ENCODE data around the gene KRTAP10-2.

The KRTAP10-2 gene

GRCh38 chr21:44535963-44536362 is 15.3 kb downstream of the KRTAP10-2 start:
- Histone ChIP-seq H3K4me3 (ENCODE audit: low read depth, low read length) (no peak overlapping the region), H3K36me3 (ENCODE audit: control insufficient read depth in 2 of 2, insufficient read depth in 1 of 2, low read length in 2 of 2) (no peaks in the 10 kb centered on the region), H3K4me1 (ENCODE audit: control insufficient read depth, insufficient read depth, low read length) (no peaks in the 10 kb centered on the region), H3K27ac (ENCODE audit: extremely low read depth, low read depth, low read length) (no peak overlapping the region), H3K9me3 (ENCODE audit: control insufficient read depth, insufficient read depth, low read depth, low read length) (no peaks in the 10 kb centered on the region)
- ChIA-PET CTCF (interaction anchor here (0.5 to 1.1 kb wide), 5 partner anchors 17 to 258 kb away, joined by 3 to 6 read pairs (median 3); no protein-coding TSS in a partner anchor), POLR2A (no interaction called here)
- TF ChIP-seq ZNF677 (tag by site-specific recombination; IDR thresholded peaks at IDR 0.05), result no peak
- no peak for TF ChIP-seq ZNF654 (tag by site-specific recombination; IDR thresholded peaks at IDR 0.05; ENCODE audit: low read depth)
- TF ChIP-seq ZNF518A (tag by site-specific recombination; conservative IDR thresholded peaks at IDR 0.05; ENCODE audit: low read depth), result no peak
- TF ChIP-seq ZNF324 (tag by site-specific recombination; IDR thresholded peaks at IDR 0.05), result no peak
- TF ChIP-seq KLF8 (tag by site-specific recombination; IDR thresholded peaks at IDR 0.05), result no peak
- no peak for TF ChIP-seq ZNF174 (tag by site-specific recombination; IDR thresholded peaks at IDR 0.05)
- TF ChIP-seq ZNF350 (tag by site-specific recombination; IDR thresholded peaks at IDR 0.05), result no peak
- TF ChIP-seq ZNF155 (tag by site-specific recombination; IDR thresholded peaks at IDR 0.05), result no peak
- TF ChIP-seq ZFP69B (tag by site-specific recombination; IDR thresholded peaks at IDR 0.05), result no peak
- TF ChIP-seq SP3 (tag by site-specific recombination; IDR thresholded peaks at IDR 0.05), result no peak
- no peak for TF ChIP-seq ZNF501 (tag by site-specific recombination; IDR thresholded peaks at IDR 0.05)
- TF ChIP-seq ZNF335 (tag by site-specific recombination; conservative IDR thresholded peaks at IDR 0.05), result no peak

- Histone ChIP-seq H3K9me3 (ENCODE audit: control insufficient read depth, insufficient read depth, low read depth, low read length) (no peaks in the 10 kb centered on the region), H3K4me1 (ENCODE audit: control insufficient read depth, insufficient read depth, low read length) (no peaks in the 10 kb centered on the region), H3K4me3 (ENCODE audit: low read depth, low read length) (no peak overlapping the region), H3K27ac (ENCODE audit: extremely low read depth, low read depth, low read length) (no peak overlapping the region), H3K36me3 (ENCODE audit: control insufficient read depth in 2 of 2, insufficient read depth in 1 of 2, low read length in 2 of 2) (no peaks in the 10 kb centered on the region)
- ChIA-PET POLR2A (no interaction called here), CTCF (no interaction called here)
- no peak for TF ChIP-seq ZNF624 (tag by site-specific recombination; IDR thresholded peaks at IDR 0.05)
- TF ChIP-seq TRIM28 (IDR thresholded peaks at IDR 0.05; ENCODE audit: borderline replicate concordance, low read length), result no peak
- no peak for TF ChIP-seq ZNF155 (tag by site-specific recombination; IDR thresholded peaks at IDR 0.05)
- no peak for TF ChIP-seq KLF17 (tag by site-specific recombination; IDR thresholded peaks at IDR 0.05)
- no peak for TF ChIP-seq CTCF (tag by site-specific recombination; IDR thresholded peaks at IDR 0.05)
- peak; percentile 81 for TF ChIP-seq ZNF146 (tag by site-specific recombination; IDR thresholded peaks at IDR 0.05)
- TF ChIP-seq ZFP41 (tag by site-specific recombination; IDR thresholded peaks at IDR 0.05; ENCODE audit: borderline replicate concordance), result no peak
- TF ChIP-seq KLF8 (tag by site-specific recombination; IDR thresholded peaks at IDR 0.05), result 0 out of 2 replicates have a peak, but pooled peaks have one; percentile 20
- TF ChIP-seq PRDM1 (tag by site-specific recombination; IDR thresholded peaks at IDR 0.05), result no peak
Observed at GRCh38 chr21:44534688-44535087, 16.6 kb downstream of the KRTAP10-2 start.

All from HEK293 (cell line).